ENCODE data around the gene LDLRAD4.

DNA sequence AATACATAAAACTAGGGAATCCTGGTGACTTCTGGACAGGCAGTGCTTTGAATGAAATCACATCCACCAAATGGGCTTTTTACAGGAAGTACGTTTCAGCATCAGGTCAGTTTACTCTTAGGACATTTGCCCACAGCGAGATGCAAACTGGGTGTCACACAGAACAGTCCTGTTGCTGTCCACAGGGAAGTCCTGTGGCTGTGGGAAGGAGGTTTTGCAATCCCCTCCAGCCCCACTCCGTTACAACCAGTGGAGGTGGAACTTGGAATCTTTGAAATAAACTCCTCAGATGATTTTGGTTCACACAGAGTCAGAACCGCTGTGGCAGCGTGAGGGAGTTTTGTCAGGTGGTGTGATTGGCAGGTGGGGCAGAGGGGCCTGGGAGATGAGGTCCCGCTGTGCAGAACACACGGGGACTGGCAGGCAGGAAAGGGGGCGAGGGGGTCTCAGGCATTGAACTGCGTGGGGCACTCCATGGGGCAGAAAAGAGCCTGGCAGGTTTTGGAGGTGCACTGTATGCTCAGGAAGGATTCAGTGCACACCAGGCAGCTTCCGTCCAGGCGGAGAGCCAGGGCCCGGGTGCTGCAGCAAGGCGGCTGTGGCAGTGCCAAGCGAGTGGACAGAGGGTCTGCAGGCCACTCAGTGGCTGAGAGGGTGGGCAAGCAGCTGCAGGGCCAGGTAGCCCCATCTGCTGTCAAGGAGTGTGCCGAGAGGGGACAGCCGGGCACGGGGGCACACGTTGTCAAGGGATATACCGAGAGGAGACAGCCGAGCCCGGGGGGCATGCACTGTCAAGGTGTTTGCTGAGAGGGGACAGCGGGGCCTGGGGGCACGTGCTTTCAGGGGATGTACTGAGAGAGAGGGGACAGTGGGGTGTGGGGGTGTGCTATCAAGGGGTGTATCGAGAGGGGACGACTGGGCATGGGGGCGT is 148.7 kb downstream of the LDLRAD4 start:
- TF ChIP-seq, protein P1, sequence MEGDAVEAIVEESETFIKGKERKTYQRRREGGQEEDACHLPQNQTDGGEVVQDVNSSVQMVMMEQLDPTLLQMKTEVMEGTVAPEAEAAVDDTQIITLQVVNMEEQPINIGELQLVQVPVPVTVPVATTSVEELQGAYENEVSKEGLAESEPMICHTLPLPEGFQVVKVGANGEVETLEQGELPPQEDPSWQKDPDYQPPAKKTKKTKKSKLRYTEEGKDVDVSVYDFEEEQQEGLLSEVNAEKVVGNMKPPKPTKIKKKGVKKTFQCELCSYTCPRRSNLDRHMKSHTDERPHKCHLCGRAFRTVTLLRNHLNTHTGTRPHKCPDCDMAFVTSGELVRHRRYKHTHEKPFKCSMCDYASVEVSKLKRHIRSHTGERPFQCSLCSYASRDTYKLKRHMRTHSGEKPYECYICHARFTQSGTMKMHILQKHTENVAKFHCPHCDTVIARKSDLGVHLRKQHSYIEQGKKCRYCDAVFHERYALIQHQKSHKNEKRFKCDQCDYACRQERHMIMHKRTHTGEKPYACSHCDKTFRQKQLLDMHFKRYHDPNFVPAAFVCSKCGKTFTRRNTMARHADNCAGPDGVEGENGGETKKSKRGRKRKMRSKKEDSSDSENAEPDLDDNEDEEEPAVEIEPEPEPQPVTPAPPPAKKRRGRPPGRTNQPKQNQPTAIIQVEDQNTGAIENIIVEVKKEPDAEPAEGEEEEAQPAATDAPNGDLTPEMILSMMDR (IDR thresholded peaks at IDR 0.05; ENCODE audit: borderline replicate concordance, extremely low read depth, low read length, poor library complexity, severe bottlenecking) = no peak
- TF ChIP-seq EZH2 (IDR thresholded peaks at IDR 0.05; ENCODE audit: borderline replicate concordance, low read depth, low read length, severe bottlenecking) = no peak

Measured in DND-41 (cell line).